DOHH2 (cell line): Measurements from ENCODE around the gene TMEM168.

Source experiments
- H3F3A ChIP-seq: fragments of 200-600 bp; sonication (generic), shearing (Covaris generic); 2 replicates; pipeline ENCODE4 v1.6.0; 2016; ENCODE audit warnings: antibody characterized with exemption, mild to moderate bottlenecking; ENCODE audit not compliant: control insufficient read depth, insufficient read depth
- H3K27ac ChIP-seq: fragments of 200-600 bp; sonication (generic); 2 replicates; pipeline ENCODE4 v1.5.1; 2014; ENCODE audit warnings: low read depth, mild to moderate bottlenecking, low read length, moderate library complexity
- H3K27me3 ChIP-seq: fragments of 200-600 bp; sonication (generic); 2 replicates; pipeline ENCODE4 v1.6.1; 2014; ENCODE audit warnings: mild to moderate bottlenecking, low read length, mixed read lengths; ENCODE audit not compliant: control insufficient read depth
- H3K36me3 ChIP-seq: fragments of 200-600 bp; sonication (generic); 2 replicates; pipeline ENCODE4 v1.6.1; 2014; ENCODE audit warnings: mild to moderate bottlenecking, low read length, moderate library complexity, mixed read lengths; ENCODE audit not compliant: control insufficient read depth
- H3K4me1 ChIP-seq: fragments of 200-600 bp; sonication (generic); 2 replicates; pipeline ENCODE4 v1.6.1; 2014; ENCODE audit warnings: mild to moderate bottlenecking, low read length, mixed read lengths; ENCODE audit not compliant: control insufficient read depth
- H3K4me2 ChIP-seq: fragments of 200-600 bp; sonication (generic); 2 replicates; pipeline ENCODE4 v1.6.0; 2014; ENCODE audit warnings: mild to moderate bottlenecking, low read length, moderate library complexity
- H3K4me3 ChIP-seq: fragments of 200-600 bp; sonication (generic); 2 replicates; pipeline ENCODE4 v1.5.1; 2014; ENCODE audit warnings: mild to moderate bottlenecking, low read length, mixed read lengths
- H3K79me2 ChIP-seq: fragments of 200-600 bp; sonication (generic); 2 replicates; pipeline ENCODE4 v1.6.1; 2014; ENCODE audit warnings: mild to moderate bottlenecking, low read length, mixed read lengths; ENCODE audit not compliant: control insufficient read depth
- H3K9me2 ChIP-seq: fragments of 200-600 bp; sonication (generic); replicated peaks from 2 replicates; pipeline ENCODE4 v1.6.1; 2014; ENCODE audit warnings: mild to moderate bottlenecking, low read length, mixed read lengths; ENCODE audit not compliant: control insufficient read depth
- H3K9me3 ChIP-seq: fragments of 200-600 bp; sonication (generic); 2 replicates; pipeline ENCODE4 v1.6.1; 2014; ENCODE audit warnings: antibody characterized with exemption, low read length, mixed read lengths; ENCODE audit not compliant: control insufficient read depth, insufficient read depth
- H4K20me1 ChIP-seq: fragments of 200-600 bp; sonication (generic); 2 replicates; pipeline ENCODE4 v1.6.0; 2014; ENCODE audit warnings: low read depth, mild to moderate bottlenecking, antibody characterized with exemption, low read length, moderate library complexity; ENCODE audit not compliant: control insufficient read depth, insufficient read depth
- CTCF ChIP-seq: fragments of 200-600 bp; sonication (generic); IDR thresholded peaks from one replicate; pipeline ENCODE4 v1.5.1; 2014; ENCODE audit warnings: antibody characterized with exemption, mild to moderate bottlenecking, low read depth, low read length; ENCODE audit not compliant: poor library complexity, severe bottlenecking
- EZH2phosphoT487 ChIP-seq: fragments of 200-600 bp; sonication (generic); IDR thresholded peaks from 2 replicates; pipeline ENCODE4 v1.6.1; 2017; ENCODE audit warnings: borderline replicate concordance, mild to moderate bottlenecking, antibody characterized with exemption, low read length, moderate library complexity, mixed read lengths

The TMEM168 gene

GRCh38 chr7:112828696-112829095 lies 38.5 kb upstream of the TMEM168 start:
- no peaks in the 10 kb centered on the region for H3F3A ChIP-seq
- H3K36me3 ChIP-seq, result peaks cover 26% of the 10 kb centered on the region
- no peak for TF ChIP-seq CTCF
- TF ChIP-seq EZH2phosphoT487, result no peak
- H3K27me3 ChIP-seq, result no peaks in the 10 kb centered on the region
- no peak overlapping the region for H3K27ac ChIP-seq
- H3K4me1 ChIP-seq, result no peaks in the 10 kb centered on the region
- H3K4me3 ChIP-seq, result no peak overlapping the region
- H3K4me2 ChIP-seq, result no peak overlapping the region
- no peaks in the 10 kb centered on the region for H3K79me2 ChIP-seq
- no peaks in the 10 kb centered on the region for H3K9me2 ChIP-seq
- H3K9me3 ChIP-seq, result peaks cover 20% of the 10 kb centered on the region; the same call in 1 of the 2 replicates
- H4K20me1 ChIP-seq, result no peaks in the 10 kb centered on the region

- Histone ChIP-seq H3K27me3 (no peaks in the 10 kb centered on the region), H3K9me2 (no peaks in the 10 kb centered on the region), H3K4me1 (no peaks in the 10 kb centered on the region), H3F3A (no peaks in the 10 kb centered on the region), H3K4me2 (no peak overlapping the region), H3K79me2 (no peaks in the 10 kb centered on the region), H4K20me1 (no peaks in the 10 kb centered on the region), H3K27ac (no peak overlapping the region), H3K36me3 (peaks cover 5% of the 10 kb centered on the region), H3K4me3 (no peak overlapping the region), H3K9me3 (no peaks in the 10 kb centered on the region)
- TF ChIP-seq EZH2phosphoT487, result no peak
- no peak for TF ChIP-seq CTCF
Observed at GRCh38 chr7:112821345-112821744, 31.2 kb upstream of the TMEM168 start.

- peaks cover 5% of the 10 kb centered on the region for H3K36me3 ChIP-seq
- no peaks in the 10 kb centered on the region for H3K79me2 ChIP-seq
- H3K9me2 ChIP-seq, result no peaks in the 10 kb centered on the region
- no peaks in the 10 kb centered on the region for H3K27me3 ChIP-seq
- no peaks in the 10 kb centered on the region for H3K9me3 ChIP-seq
- no peaks in the 10 kb centered on the region for H4K20me1 ChIP-seq
- H3K4me1 ChIP-seq, result no peaks in the 10 kb centered on the region
- H3K4me2 ChIP-seq, result no peak overlapping the region
- H3F3A ChIP-seq, result no peaks in the 10 kb centered on the region
- H3K27ac ChIP-seq, result no peak overlapping the region
- H3K4me3 ChIP-seq, result no peak overlapping the region
- TF ChIP-seq EZH2phosphoT487 (no peak), CTCF (no peak)
Observed at GRCh38 chr7:112819536-112819935, 29.3 kb upstream of the TMEM168 start.

GRCh38 chr7:112806156-112806555 lies 16.0 kb upstream of the TMEM168 start:
- H4K20me1 ChIP-seq, result no peaks in the 10 kb centered on the region
- no peaks in the 10 kb centered on the region for H3K36me3 ChIP-seq
- H3K9me2 ChIP-seq, result no peaks in the 10 kb centered on the region
- H3K4me2 ChIP-seq, result no peak overlapping the region
- no peaks in the 10 kb centered on the region for H3K4me1 ChIP-seq
- no peaks in the 10 kb centered on the region for H3K9me3 ChIP-seq
- no peaks in the 10 kb centered on the region for H3F3A ChIP-seq
- TF ChIP-seq EZH2phosphoT487 (no peak), CTCF (no peak)
- no peaks in the 10 kb centered on the region for H3K27me3 ChIP-seq
- no peaks in the 10 kb centered on the region for H3K79me2 ChIP-seq
- H3K27ac ChIP-seq, result no peak overlapping the region
- no peak overlapping the region for H3K4me3 ChIP-seq
